Kidney (tissue), 14 donors: ENCODE results near the gene XYLT1. TPM values are rescaled to one million over a fixed set of nuclear protein-coding genes. Genes with fewer than 3 reads are reported as not detected.
A peak's percentile ranks its signal among the peaks of the same experiment; 100 is the strongest.

Source experiments
- DNase-seq, 5 donors: peaks; one replicate each; pipeline ENCODE4 v3.0.0-alpha.2; 2013 to 2020
- FAIRE-seq: peaks from 2 replicates; lab custom pipeline; 2012; peaks lifted over from hg19 to GRCh38; lab: Jason Lieb, UNC
- H3K27ac ChIP-seq, 2 donors: one replicate each; pipeline ENCODE4 v1.7.0; 2013; ENCODE audit warnings: low read depth in 2 of 2, low read length in 2 of 2, inconsistent platforms in 1 of 2
- H3K27me3 ChIP-seq: one replicate; pipeline ENCODE4 v1.7.1; 2013; ENCODE audit warnings: low read length, inconsistent platforms; ENCODE audit not compliant: control insufficient read depth, insufficient read depth
- H3K36me3 ChIP-seq, 3 donors: one replicate each; pipeline versions ENCODE4 v1.7.0 to v1.7.1; 2013; ENCODE audit warnings: low read length in 3 of 3, control low read depth in 1 of 3, inconsistent platforms in 1 of 3; ENCODE audit not compliant: insufficient read depth in 3 of 3, control insufficient read depth in 2 of 3
- H3K4me1 ChIP-seq, 3 donors: one replicate each; pipeline versions ENCODE4 v1.7.0 to v1.7.1; 2013; ENCODE audit warnings: low read length in 3 of 3, inconsistent platforms in 1 of 3, low read depth in 1 of 3; ENCODE audit not compliant: control insufficient read depth in 2 of 3, insufficient read depth in 2 of 3
- H3K4me3 ChIP-seq, 3 donors: one replicate each; pipeline versions ENCODE4 v1.7.0 to v1.8.1; 2013; ENCODE audit warnings: low read length in 3 of 3, control low read depth in 1 of 3, inconsistent platforms in 1 of 3
- H3K9ac ChIP-seq, 3 donors: one replicate each; pipeline versions ENCODE4 v1.7.0 to v1.7.1; 2013; ENCODE audit warnings: low read length in 3 of 3, control low read depth in 1 of 3, inconsistent platforms in 1 of 3
- H3K9me3 ChIP-seq, 3 donors: one replicate each; pipeline versions ENCODE4 v1.7.0 to v1.7.1; 2013; ENCODE audit warnings: low read length in 3 of 3, control low read depth in 1 of 3, inconsistent platforms in 1 of 3; ENCODE audit not compliant: control insufficient read depth in 2 of 3, insufficient read depth in 1 of 3
- CTCF ChIP-seq: IDR thresholded peaks from 3 replicates; pipeline ENCODE4 v1.5.1; 2012; ENCODE audit warnings: mild to moderate bottlenecking, moderate library complexity, borderline replicate concordance; ENCODE audit not compliant: insufficient read depth; ENCODE audit errors: extremely low read depth
- intact Hi-C: fragments of 100-400 bp; cut with DNase I; formaldehyde crosslinking; loops from one replicate; pipeline ENCODE4 v1.11.1; 2022
- polyA plus RNA-seq: library from polyadenylated mRNA; stranded (reverse); fragments of 350-450 nt; fragmentation: Illumina TruSeq; extraction: RNeasy Lipid Tissue Mini Kit (QIAGEN cat#74804); gene quantifications from one replicate; pipeline ENCODE4 v1.2.3, GENCODE V29; 2014; ENCODE audit warnings: low read depth, low replicate concordance; ENCODE audit not compliant: insufficient read depth
- total RNA-seq: library from RNA; stranded (reverse); fragmentation: NEBNext Ultra II Directional; extraction: Animal tissue kit (Norgen Biotek cat#: 25700); gene quantifications from one replicate; pipeline ENCODE4 v1.2.1, GENCODE V29; 2021
- donor health status: control.
- donor health status: control.
- donor health status: control.
- donor health status: control.
- donor health status: control.
- donor health status: DM: yes; HTN: yes; CAD: no.
- donor health status: Normal renal cell carcinoma (clear cell type).

Gene XYLT1
- total and polyA plus RNA-seq, 2 donors from 2014 or later = 0.52 to 7.6 TPM

GRCh38 chr16:17365591-17366298 lies 105.0 kb downstream of the XYLT1 start:
- intact Hi-C loops = no loop called here
- Histone ChIP-seq H3K4me1 (peaks cover 0 to 10% (median 3%) of the 10 kb centered on the region in 3 donors), H3K9me3 (no peaks in the 10 kb centered on the region), H3K27me3 (no peaks in the 10 kb centered on the region), H3K9ac (no peak overlapping the region), H3K36me3 (no peaks in the 10 kb centered on the region), H3K4me3 (no peak overlapping the region), H3K27ac (no peak overlapping the region)
- DNase-seq (no peak), FAIRE-seq (no peak)
- TF ChIP-seq CTCF = no peak

DNA sequence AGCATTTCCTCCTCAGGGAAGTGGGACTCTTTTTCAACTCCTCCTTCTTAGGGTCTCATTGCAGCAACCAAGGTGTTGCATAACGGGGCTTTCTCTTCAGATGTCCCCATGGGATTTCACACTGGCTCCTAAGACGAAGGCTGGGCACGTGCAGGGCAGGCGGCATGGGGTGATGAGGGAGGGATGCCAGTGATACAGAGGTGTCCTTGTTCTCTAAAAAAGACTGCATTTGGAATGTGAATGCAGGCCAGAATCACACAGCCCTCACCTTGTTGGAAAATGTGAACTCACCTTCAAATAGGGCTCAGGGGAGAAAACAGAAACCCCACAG lies 105.6 kb downstream of the XYLT1 start:
- intact Hi-C loops = no loop called here
- Histone ChIP-seq H3K4me1 (peaks cover 0 to 9% (median 3%) of the 10 kb centered on the region in 3 donors), H3K27ac (no peak overlapping the region), H3K27me3 (no peaks in the 10 kb centered on the region), H3K9me3 (no peaks in the 10 kb centered on the region), H3K4me3 (no peak overlapping the region), H3K36me3 (no peaks in the 10 kb centered on the region), H3K9ac (no peak overlapping the region)
- TF ChIP-seq CTCF = no peak
- DNase-seq = no peak
- FAIRE-seq = no peak

DNA sequence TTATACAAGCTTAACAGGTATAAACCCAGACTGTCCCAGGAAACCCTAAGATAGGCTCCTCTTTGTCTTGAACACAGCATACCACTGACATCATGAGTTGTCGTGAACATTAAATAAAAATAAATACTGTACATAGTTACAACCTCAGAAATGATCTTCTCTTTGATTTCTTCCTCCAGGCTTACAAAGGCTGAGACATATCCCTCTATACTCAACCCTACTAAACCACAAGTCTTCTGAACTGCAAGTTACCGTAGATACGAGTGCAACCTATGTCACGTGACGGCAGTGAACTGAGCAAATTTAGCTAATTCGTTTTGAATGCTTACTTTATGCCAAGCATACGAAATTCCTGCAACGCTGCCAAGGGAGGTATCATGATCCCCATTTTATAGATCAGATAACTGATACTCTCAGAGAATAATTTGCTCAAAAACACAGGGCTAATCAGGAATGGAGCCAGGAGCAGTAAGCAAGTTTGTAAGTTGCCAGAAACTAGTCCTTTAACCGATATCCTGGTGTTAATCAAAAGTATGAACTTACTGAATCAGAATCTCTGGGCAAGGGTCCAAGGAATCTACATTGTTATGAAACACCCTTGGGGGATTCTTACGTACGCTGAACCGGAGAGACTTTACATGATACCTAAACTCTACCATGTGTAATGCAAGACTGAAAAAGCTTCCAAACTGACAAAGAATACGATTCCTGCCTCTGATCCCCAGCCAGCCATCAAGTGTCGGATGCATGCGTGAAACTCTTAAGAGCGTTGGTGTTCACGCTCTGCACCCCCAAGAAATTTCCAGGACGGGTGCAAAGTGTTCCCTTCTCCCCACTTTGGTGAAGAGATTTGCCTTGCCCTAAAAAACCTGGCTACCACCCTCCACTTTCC lies 106.2 kb downstream of the XYLT1 start:
- H3K36me3 ChIP-seq = no peaks in the 10 kb centered on the region
- no peak for TF ChIP-seq CTCF
- H3K27me3 ChIP-seq = no peaks in the 10 kb centered on the region
- no peak overlapping the region for H3K27ac ChIP-seq
- H3K4me1 ChIP-seq = peaks cover 0 to 9% (median 3%) of the 10 kb centered on the region in 3 donors
- no peak overlapping the region for H3K4me3 ChIP-seq
- no peak overlapping the region for H3K9ac ChIP-seq
- no peak for FAIRE-seq
- intact Hi-C loops = no loop called here
- DNase-seq = peak in 2 of 5 donors; percentile 59 to 64
- no peaks in the 10 kb centered on the region for H3K9me3 ChIP-seq
